Dermis lymphatic vessel endothelial cell (primary cell): ENCODE results near the gene GADD45GIP1. TPM values are rescaled to one million over a fixed set of nuclear protein-coding genes. Genes with fewer than 3 reads are reported as not detected.

ENCODE experiments used
- total RNA-seq: library from RNA; depleted of rRNA; stranded (reverse); fragments of >200 nt; gene quantifications from 2 replicates; pipeline ENCODE4 v1.2.1, GENCODE V29; 2014

GADD45GIP1 gene
- 14.5 and 23.3 TPM in 2 replicates for total RNA-seq

GRCh38 chr19:12956446-12957388 is at the start of gene GADD45GIP1:
GADD45GIP1 (minus strand) TSS chr19:12957223; CDS start chr19:12957212, 11 bp downstream.

GRCh38 chr19:12994701-12995595 is 37.9 kb upstream of the GADD45GIP1 start, which contains the start of gene NFIX:
NFIX (plus strand) TSS chr19:12995475; CDS start chr19:12995838, 363 bp downstream.

GRCh38 chr19:12969292-12969988 is 12.4 kb upstream of the GADD45GIP1 start, which contains the start of gene DAND5:
DAND5 (plus strand) TSS chr19:12969576; CDS start chr19:12969661, 85 bp downstream.

GRCh38 chr19:12945479-12946091 is 11.4 kb downstream of the GADD45GIP1 start, which contains the start of gene RAD23A:
RAD23A (plus strand) TSS chr19:12945862; CDS start chr19:12945949, 87 bp downstream.

GRCh38 chr19:12937927-12938778 is 18.9 kb downstream of the GADD45GIP1 start, which contains the start of gene CALR:
CALR (plus strand) TSS chr19:12938609; CDS start chr19:12938680, 71 bp downstream.

GRCh38 chr19:12933287-12934072 is 23.5 kb downstream of the GADD45GIP1 start, which contains the start of gene FARSA:
FARSA (minus strand) TSS chr19:12933711; CDS start chr19:12933696, 15 bp downstream.

Other genes with a start within 250 kb of the GADD45GIP1 start
- 18.7 and 20.4 TPM in 2 replicates for gene TNPO2, start 233.3 kb downstream of the GADD45GIP1 start, total RNA-seq
- 170 and 174 TPM in 2 replicates for gene TRIR, start 222.5 kb downstream of the GADD45GIP1 start, total RNA-seq
- gene GET3, start 219.7 kb downstream of the GADD45GIP1 start, total RNA-seq: 77.6 and 85.5 TPM in 2 replicates
- not detected in 2 replicates for gene BEST2, start 205.4 kb downstream of the GADD45GIP1 start, total RNA-seq
- gene HOOK2, start 181.7 kb downstream of the GADD45GIP1 start, total RNA-seq: 9.7 and 10.6 TPM in 2 replicates
- gene JUNB, start 165.7 kb downstream of the GADD45GIP1 start, total RNA-seq: 149 and 187 TPM in 2 replicates
- 170 and 189 TPM in 2 replicates for gene PRDX2, start 155.4 kb downstream of the GADD45GIP1 start, total RNA-seq
- not detected in 2 replicates for gene THSD8, start 155.2 kb downstream of the GADD45GIP1 start, total RNA-seq
- gene RNASEH2A, start 150.6 kb downstream of the GADD45GIP1 start, total RNA-seq: 8.3 and 10.6 TPM in 2 replicates
- gene RTBDN, start 122.6 kb downstream of the GADD45GIP1 start, total RNA-seq: not detected in 2 replicates
- 0.76 and 1.2 TPM in 2 replicates for gene MAST1, start 118.7 kb downstream of the GADD45GIP1 start, total RNA-seq
- 27.9 and 30.7 TPM in 2 replicates for gene DNASE2, start 75.8 kb downstream of the GADD45GIP1 start, total RNA-seq
- 0.09 TPM in 1 of 2 replicates, not detected in the other for gene KLF1, start 70.0 kb downstream of the GADD45GIP1 start, total RNA-seq
- gene GCDH, start 66.1 kb downstream of the GADD45GIP1 start, total RNA-seq: 19.4 and 19.8 TPM in 2 replicates
- gene SYCE2, start 37.9 kb downstream of the GADD45GIP1 start, total RNA-seq: 0.11 TPM in 1 of 2 replicates, not detected in the other
- 28.2 and 41.6 TPM in 2 replicates for gene FARSA, start 23.5 kb downstream of the GADD45GIP1 start, total RNA-seq
- 1,472 and 1,781 TPM in 2 replicates for gene CALR, start 18.6 kb downstream of the GADD45GIP1 start, total RNA-seq
- gene RAD23A, start 11.4 kb downstream of the GADD45GIP1 start, total RNA-seq: 50.2 and 60.8 TPM in 2 replicates
- gene DAND5, start 12.4 kb upstream of the GADD45GIP1 start, total RNA-seq: 0.22 and 0.34 TPM in 2 replicates
- gene NFIX, start 38.3 kb upstream of the GADD45GIP1 start, total RNA-seq: 10.7 and 21.7 TPM in 2 replicates
- gene LYL1, start 145.6 kb upstream of the GADD45GIP1 start, total RNA-seq: 19.3 and 38.4 TPM in 2 replicates
- 17.8 and 25.3 TPM in 2 replicates for gene TRMT1, start 159.5 kb upstream of the GADD45GIP1 start, total RNA-seq
- 25.9 and 27.6 TPM in 2 replicates for gene NACC1, start 161.0 kb upstream of the GADD45GIP1 start, total RNA-seq
- 77.0 and 80.2 TPM in 2 replicates for gene STX10, start 193.2 kb upstream of the GADD45GIP1 start, total RNA-seq
- gene IER2, start 193.2 kb upstream of the GADD45GIP1 start, total RNA-seq: 28.6 and 36.0 TPM in 2 replicates